AG04449 (cell line): Measurements from ENCODE around the gene YIF1A.
A peak's percentile ranks its signal among the peaks of the same experiment; 100 is the strongest.

Experiments
- CTCF ChIA-PET: fragments of 350-600 bp; formaldehyde crosslinking; extraction: SDS; loops from one replicate; lab custom pipeline; 2021; ENCODE audit warnings: antibody characterized with exemption; lab: Yijun Ruan, JAX
- POLR2A ChIA-PET: fragments of 400-600, 350-600 bp; formaldehyde crosslinking; extraction: SDS; loops from one replicate; lab custom pipeline; 2020; ENCODE audit warnings: antibody characterized with exemption, inconsistent platforms; lab: Yijun Ruan, JAX
- DNase-seq: peaks from one replicate; pipeline ENCODE4 v3.0.0-alpha.2; 2010; ENCODE audit warnings: low read depth, low spot score
- H3K4me3 ChIP-seq: 2 replicates; pipeline ENCODE4 v1.5.1; 2011; ENCODE audit warnings: low read depth, mild to moderate bottlenecking, control low read depth, low read length
- TF ChIP-seq, protein P1 (sequence below): IDR thresholded peaks from one replicate; pipeline ENCODE4 v1.5.1; 2011; ENCODE audit warnings: mild to moderate bottlenecking, moderate library complexity, low read length, control low read depth, inconsistent platforms; ENCODE audit not compliant: insufficient read depth; ENCODE audit errors: missing control alignments

Gene YIF1A

DNA sequence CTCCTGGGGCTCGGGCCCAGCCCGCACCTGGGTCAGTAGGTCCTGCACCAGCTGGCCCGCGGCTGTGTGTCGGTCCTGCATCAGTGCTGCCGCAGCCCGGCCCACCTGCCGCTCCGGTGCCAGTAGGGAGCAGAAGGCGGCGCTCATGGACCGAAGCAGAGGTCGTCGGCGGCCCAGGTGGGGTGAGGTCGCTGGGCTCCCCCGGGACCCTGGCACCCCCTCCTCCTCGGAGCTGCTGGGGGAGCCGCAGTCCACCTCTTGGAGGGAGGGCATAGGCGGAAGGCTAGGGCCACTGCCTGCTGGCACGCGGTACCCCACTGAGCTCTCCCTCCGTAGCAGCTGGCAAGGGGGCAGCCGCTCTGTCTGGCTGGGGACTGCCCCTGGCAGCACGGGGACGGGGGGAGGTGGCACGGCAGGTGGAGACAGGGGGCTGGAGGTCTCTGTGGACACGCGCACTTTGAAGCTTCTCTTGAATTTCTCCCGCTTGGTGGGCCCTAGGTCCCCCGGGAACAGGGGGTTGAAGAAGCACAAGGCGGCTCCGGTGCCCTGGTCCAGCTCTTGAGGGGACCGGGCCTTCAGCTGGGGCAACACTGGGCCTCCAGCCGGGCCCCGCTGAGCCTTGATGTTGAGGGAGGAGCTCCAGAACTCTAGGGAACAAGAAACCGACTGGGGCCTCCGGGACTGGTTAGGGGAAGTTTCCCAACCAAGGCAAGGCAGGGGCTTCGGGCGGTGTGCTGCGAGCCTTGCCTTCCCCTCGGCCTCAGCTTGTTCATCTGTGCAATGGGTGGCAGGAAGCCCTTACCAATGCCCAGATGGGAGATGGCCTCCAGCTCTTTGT is 45.9 kb upstream of the YIF1A start:
- TF ChIP-seq, protein P1, sequence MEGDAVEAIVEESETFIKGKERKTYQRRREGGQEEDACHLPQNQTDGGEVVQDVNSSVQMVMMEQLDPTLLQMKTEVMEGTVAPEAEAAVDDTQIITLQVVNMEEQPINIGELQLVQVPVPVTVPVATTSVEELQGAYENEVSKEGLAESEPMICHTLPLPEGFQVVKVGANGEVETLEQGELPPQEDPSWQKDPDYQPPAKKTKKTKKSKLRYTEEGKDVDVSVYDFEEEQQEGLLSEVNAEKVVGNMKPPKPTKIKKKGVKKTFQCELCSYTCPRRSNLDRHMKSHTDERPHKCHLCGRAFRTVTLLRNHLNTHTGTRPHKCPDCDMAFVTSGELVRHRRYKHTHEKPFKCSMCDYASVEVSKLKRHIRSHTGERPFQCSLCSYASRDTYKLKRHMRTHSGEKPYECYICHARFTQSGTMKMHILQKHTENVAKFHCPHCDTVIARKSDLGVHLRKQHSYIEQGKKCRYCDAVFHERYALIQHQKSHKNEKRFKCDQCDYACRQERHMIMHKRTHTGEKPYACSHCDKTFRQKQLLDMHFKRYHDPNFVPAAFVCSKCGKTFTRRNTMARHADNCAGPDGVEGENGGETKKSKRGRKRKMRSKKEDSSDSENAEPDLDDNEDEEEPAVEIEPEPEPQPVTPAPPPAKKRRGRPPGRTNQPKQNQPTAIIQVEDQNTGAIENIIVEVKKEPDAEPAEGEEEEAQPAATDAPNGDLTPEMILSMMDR: no peak
- peak overlapping the region; percentile 80 for H3K4me3 ChIP-seq
- ChIA-PET CTCF (interaction anchor here (0.8 to 8.8 kb wide), 14 partner anchors 8 to 113 kb away, joined by 3 to 231 read pairs (median 6); partner anchors contain the start of genes BRMS1, CD248, MRPL11 and YIF1A), POLR2A (interaction anchor here (0.6 to 3.7 kb wide), 8 partner anchors 9 to 1019 kb away, joined by 3 to 106 read pairs (median 18); partner anchors contain the start of genes BRMS1, CD248, POLD4 and YIF1A)
- DNase-seq: no peak

DNA sequence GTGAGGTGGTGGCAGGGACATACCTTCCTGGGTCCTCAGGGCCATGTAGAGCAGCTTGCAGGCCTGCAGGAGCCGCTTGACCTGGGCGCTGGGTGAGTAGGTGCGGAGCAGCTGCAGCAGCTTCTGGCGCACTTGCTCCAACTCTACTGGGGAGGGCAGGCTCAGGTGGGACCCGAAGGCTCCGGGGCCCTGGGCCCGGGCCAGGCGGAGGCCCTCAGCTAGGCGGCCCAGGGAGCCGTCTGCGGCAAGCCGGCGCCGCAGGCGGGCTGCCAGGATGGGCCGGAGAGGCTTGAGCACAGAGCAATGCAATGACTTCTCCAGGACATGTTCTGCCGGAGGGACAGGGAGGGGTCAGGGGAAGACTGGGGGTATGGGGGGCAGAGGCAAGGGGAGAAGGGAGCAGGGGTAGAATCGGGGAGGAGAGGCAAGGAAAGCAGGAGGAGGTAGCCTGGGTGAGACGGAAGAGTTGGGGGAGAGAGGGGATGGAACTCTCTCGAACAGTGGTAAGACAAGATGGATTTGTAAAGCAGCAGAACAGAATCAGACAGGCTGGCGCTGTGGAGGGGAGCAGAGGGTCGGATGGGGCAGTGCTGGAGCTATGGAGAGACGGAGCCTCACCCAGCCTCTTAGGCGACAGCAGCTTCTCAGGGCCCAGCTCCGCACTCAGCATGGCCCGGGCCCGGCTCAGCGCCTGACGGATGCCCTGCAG is 45.1 kb upstream of the YIF1A start:
- no peak for DNase-seq
- TF ChIP-seq, protein P1: no peak
- ChIA-PET CTCF (interaction anchor here (0.7 to 8.8 kb wide), 11 partner anchors 11 to 113 kb away, joined by 3 to 231 read pairs (median 8); partner anchors contain the start of genes BRMS1, CD248 and MRPL11), POLR2A (interaction anchor here (2.7 to 3.7 kb wide), 3 partner anchors 8 to 21 kb away, joined by 29 to 106 read pairs (median 29); partner anchors contain the start of gene CD248)
- peak overlapping the region; percentile 80 for H3K4me3 ChIP-seq

GRCh38 chr11:66333220-66333877 is 44.4 kb upstream of the YIF1A start:
- no peak for DNase-seq
- POLR2A ChIA-PET: interaction anchor here (3.7 kb wide), 1 partner anchor 21 kb away, joined by 106 read pairs; no protein-coding TSS in a partner anchor
- CTCF ChIA-PET: interaction anchor here (0.7 to 8.8 kb wide), 6 partner anchors 16 to 112 kb away, joined by 3 to 231 read pairs (median 9); partner anchors contain the start of gene CD248
- no peak overlapping the region for H3K4me3 ChIP-seq
- TF ChIP-seq, protein P1: no peak

DNA sequence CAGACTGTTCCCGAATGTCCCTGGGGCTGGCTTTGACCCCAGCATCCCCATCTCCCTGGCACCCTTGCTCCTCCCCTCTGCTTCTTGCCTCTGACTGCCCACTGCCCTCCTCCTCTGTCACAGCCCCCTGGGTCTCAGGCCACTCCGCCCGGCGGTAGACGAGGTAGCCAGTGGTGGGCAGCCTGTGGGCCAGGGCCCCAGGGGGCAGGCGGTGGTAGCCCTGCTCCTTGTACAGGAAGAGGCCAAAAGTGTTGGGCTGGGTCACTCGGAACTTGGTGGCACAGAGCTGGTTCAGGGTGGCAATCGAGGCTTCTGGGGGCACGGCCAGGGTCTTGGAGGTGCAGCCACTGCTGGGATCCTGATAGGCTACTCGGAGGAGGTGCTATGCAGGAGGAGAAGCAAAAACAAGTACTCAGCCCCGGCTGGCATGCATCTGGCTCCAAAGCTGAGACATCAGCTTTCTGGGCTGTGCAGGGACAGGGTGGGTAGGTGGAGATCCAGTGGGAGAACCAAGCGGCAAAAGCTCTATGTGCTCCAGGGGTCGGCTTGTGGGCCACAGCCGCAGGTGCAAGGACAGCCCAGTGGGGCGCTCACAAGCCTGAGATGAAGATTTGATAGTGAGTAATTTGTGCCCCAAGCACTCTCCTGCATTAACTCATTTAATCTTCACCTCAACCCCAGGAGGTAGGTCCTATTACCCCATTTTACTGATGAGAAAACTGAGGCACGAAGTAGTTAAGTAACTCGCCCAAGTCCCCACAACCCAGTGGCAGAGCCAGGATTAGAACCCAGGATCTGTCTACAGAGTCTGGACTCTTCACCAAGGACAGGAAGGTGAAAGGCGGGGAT is 43.7 kb upstream of the YIF1A start:
- TF ChIP-seq, protein P1: no peak
- DNase-seq: no peak
- no peak overlapping the region for H3K4me3 ChIP-seq
- ChIA-PET POLR2A (interaction anchor here (1.4 kb wide), 1 partner anchor 20 kb away, joined by 5 read pairs; no protein-coding TSS in a partner anchor), CTCF (interaction anchor here (1.1 to 8.8 kb wide), 3 partner anchors 15 to 50 kb away, joined by 6 to 231 read pairs (median 12); partner anchors contain the start of gene CD248)
